Measurements from ENCODE around the gene CSTF3. TPM values are rescaled to one million over a fixed set of nuclear protein-coding genes. Genes with fewer than 3 reads are reported as not detected.

The CSTF3 gene
- total and polyA plus RNA-seq, 9 of the 15 experiments (the other 6 are each of a cell fraction or from before 2014, with no cell fraction given): 37.0 to 111 (median 61.0) TPM

DNA sequence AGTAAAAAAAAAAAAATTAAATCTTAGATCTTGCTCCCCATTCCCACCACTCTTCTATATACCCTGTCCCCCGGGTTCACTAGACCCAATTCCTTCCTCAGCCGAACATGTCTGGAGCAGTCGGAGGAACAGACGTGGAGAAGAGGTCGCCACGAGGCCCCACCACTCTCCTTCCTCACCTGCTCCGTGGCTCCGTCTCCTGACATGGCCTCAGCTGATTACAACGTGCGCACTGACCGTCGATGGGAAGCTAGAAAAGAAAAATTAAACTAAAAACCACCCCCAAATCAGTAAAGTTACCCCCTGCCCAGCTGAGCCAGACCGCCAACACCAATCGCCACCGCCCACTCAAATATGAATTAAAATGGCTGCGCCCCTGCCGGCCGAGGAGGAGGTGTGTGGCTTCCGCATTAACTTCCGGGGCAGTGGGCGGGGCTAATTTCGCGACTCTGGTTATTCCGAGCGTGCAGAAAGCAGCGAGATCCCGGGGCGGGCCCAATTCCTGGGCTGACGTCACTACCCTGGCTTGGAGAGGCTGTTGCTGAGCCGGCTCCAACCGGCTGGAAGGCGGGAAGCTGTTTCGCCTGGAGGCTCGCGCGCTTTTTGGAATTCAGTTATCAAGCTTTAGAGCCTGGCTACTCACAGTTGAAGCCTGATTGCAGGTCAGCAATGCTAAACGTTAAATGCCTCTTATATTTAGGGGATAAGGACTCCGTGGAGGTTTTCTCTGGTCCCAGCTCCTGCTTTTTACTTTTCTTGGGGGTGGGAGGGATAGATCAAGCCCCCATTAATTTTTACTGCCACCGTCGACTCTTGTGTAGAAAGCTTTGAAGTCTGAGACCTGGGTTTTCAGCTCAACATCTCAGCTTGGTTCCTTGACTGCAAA, at the start of gene CSTF3 (continued):
- TF ChIP-seq DNMT1 (IDR thresholded peaks at IDR 0.05) (peak; percentile 85; the same call in 1 of the 2 replicates), ZNF780A (CRISPR knock-in tag; IDR thresholded peaks at IDR 0.05) (no peak), SMARCC2 (IDR thresholded peaks at IDR 0.05; ENCODE audit: low read depth) (no peak), POLR3G (IDR thresholded peaks at IDR 0.05; ENCODE audit: extremely low read depth, insufficient read length, insufficient replicate concordance) (no peak), L3MBTL2 (IDR thresholded peaks at IDR 0.05) (peak; percentile 100), DPF2 (IDR thresholded peaks at IDR 0.05) (peak; percentile 65), HNRNPL (IDR thresholded peaks at IDR 0.05; ENCODE audit: low read depth, low read length) (no peak), ZNF212 (CRISPR knock-in tag; IDR thresholded peaks at IDR 0.05) (no peak), HDAC1 (IDR thresholded peaks at IDR 0.05) (peak; percentile 36 to 96; a peak in 2 of 4 replicates), CSDE1 (IDR thresholded peaks at IDR 0.05) (peak in 1 of 2 experiments; percentile 41; a peak in 1 of 4 replicates), TBP (optimal IDR thresholded peaks at IDR 0.05; ENCODE audit: low read depth, low read length) (peak; percentile 95), FOXP1 (CRISPR knock-in tag; IDR thresholded peaks at IDR 0.05) (peak; percentile 95), ZBTB1 (CRISPR knock-in tag; IDR thresholded peaks at IDR 0.05; ENCODE audit: borderline replicate concordance, low read depth) (peak; percentile 87), KLF16 (IDR thresholded peaks at IDR 0.05) (peak; percentile 98), EGR1 (conservative IDR thresholded peaks at IDR 0.05) (peak; percentile 98), HDAC2 (IDR thresholded peaks at IDR 0.05) (peak; percentile 70; the same call in 1 of the 2 replicates), MLX (CRISPR knock-in tag; conservative IDR thresholded peaks at IDR 0.05) (peak in 1 of 2 experiments; percentile 94; a peak in 2 of 4 replicates), THRA (IDR thresholded peaks at IDR 0.05) (no peak)
- TF ChIP-seq, protein P1, sequence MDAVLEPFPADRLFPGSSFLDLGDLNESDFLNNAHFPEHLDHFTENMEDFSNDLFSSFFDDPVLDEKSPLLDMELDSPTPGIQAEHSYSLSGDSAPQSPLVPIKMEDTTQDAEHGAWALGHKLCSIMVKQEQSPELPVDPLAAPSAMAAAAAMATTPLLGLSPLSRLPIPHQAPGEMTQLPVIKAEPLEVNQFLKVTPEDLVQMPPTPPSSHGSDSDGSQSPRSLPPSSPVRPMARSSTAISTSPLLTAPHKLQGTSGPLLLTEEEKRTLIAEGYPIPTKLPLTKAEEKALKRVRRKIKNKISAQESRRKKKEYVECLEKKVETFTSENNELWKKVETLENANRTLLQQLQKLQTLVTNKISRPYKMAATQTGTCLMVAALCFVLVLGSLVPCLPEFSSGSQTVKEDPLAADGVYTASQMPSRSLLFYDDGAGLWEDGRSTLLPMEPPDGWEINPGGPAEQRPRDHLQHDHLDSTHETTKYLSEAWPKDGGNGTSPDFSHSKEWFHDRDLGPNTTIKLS (IDR thresholded peaks at IDR 0.05; ENCODE audit: borderline replicate concordance, low read depth): peak; percentile 89
- TF ChIP-seq, protein P2, sequence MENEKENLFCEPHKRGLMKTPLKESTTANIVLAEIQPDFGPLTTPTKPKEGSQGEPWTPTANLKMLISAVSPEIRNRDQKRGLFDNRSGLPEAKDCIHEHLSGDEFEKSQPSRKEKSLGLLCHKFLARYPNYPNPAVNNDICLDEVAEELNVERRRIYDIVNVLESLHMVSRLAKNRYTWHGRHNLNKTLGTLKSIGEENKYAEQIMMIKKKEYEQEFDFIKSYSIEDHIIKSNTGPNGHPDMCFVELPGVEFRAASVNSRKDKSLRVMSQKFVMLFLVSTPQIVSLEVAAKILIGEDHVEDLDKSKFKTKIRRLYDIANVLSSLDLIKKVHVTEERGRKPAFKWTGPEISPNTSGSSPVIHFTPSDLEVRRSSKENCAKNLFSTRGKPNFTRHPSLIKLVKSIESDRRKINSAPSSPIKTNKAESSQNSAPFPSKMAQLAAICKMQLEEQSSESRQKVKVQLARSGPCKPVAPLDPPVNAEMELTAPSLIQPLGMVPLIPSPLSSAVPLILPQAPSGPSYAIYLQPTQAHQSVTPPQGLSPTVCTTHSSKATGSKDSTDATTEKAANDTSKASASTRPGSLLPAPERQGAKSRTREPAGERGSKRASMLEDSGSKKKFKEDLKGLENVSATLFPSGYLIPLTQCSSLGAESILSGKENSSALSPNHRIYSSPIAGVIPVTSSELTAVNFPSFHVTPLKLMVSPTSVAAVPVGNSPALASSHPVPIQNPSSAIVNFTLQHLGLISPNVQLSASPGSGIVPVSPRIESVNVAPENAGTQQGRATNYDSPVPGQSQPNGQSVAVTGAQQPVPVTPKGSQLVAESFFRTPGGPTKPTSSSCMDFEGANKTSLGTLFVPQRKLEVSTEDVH (IDR thresholded peaks at IDR 0.05; ENCODE audit: low read depth, partially characterized antibody): peak; percentile 97
- TF ChIP-seq, protein P3, sequence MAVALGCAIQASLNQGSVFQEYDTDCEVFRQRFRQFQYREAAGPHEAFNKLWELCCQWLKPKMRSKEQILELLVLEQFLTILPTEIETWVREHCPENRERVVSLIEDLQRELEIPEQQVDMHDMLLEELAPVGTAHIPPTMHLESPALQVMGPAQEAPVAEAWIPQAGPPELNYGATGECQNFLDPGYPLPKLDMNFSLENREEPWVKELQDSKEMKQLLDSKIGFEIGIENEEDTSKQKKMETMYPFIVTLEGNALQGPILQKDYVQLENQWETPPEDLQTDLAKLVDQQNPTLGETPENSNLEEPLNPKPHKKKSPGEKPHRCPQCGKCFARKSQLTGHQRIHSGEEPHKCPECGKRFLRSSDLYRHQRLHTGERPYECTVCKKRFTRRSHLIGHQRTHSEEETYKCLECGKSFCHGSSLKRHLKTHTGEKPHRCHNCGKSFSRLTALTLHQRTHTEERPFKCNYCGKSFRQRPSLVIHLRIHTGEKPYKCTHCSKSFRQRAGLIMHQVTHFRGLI (CRISPR knock-in tag; IDR thresholded peaks at IDR 0.05): no peak
